Measurements from ENCODE around the gene DECR2. TPM values are rescaled to one million over a fixed set of nuclear protein-coding genes. Genes with fewer than 3 reads are reported as not detected.

Gene DECR2
- total RNA-seq, 2 donors from 2014 or later: 31.8 to 43.5 TPM

- Mint-ChIP-seq H3K27me3 (ENCODE audit: insufficient read depth) (peaks cover 37% of the 10 kb centered on the region), H3K27ac (no peak overlapping the region), H3K4me3 (peak overlapping the region; percentile 60), H3K36me3 (ENCODE audit: low read depth) (peaks cover 14% of the 10 kb centered on the region), H3K4me1 (peaks cover 16% of the 10 kb centered on the region), H3K9me3 (no peaks in the 10 kb centered on the region)
- Histone ChIP-seq H3K9me3 (ENCODE audit: control insufficient read depth, low read length) (no peaks in the 10 kb centered on the region), H3K4me3 (ENCODE audit: low read length) (peak overlapping the region; percentile 81), H3K9ac (ENCODE audit: extremely low read depth, low read length, poor library complexity, severe bottlenecking) (no peak overlapping the region), H3K27ac (ENCODE audit: low read depth, low read length) (no peak overlapping the region), H3K27me3 (ENCODE audit: control insufficient read depth, insufficient read depth, low read length, poor library complexity, severe bottlenecking) (peaks cover 26% of the 10 kb centered on the region), H3K36me3 (ENCODE audit: control insufficient read depth, insufficient read depth, low read length) (peaks cover 4% of the 10 kb centered on the region), H3K4me1 (ENCODE audit: control insufficient read depth, insufficient read depth, low read length) (peaks cover 4% of the 10 kb centered on the region)
- TF ChIP-seq, protein P1, sequence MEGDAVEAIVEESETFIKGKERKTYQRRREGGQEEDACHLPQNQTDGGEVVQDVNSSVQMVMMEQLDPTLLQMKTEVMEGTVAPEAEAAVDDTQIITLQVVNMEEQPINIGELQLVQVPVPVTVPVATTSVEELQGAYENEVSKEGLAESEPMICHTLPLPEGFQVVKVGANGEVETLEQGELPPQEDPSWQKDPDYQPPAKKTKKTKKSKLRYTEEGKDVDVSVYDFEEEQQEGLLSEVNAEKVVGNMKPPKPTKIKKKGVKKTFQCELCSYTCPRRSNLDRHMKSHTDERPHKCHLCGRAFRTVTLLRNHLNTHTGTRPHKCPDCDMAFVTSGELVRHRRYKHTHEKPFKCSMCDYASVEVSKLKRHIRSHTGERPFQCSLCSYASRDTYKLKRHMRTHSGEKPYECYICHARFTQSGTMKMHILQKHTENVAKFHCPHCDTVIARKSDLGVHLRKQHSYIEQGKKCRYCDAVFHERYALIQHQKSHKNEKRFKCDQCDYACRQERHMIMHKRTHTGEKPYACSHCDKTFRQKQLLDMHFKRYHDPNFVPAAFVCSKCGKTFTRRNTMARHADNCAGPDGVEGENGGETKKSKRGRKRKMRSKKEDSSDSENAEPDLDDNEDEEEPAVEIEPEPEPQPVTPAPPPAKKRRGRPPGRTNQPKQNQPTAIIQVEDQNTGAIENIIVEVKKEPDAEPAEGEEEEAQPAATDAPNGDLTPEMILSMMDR (conservative IDR thresholded peaks at IDR 0.05): no peak
- DNase-seq: no peak
- WGBS, 2 experiments (ENCODE audit: insufficient coverage in 1 of 2, insufficient read length in 1 of 2): 57 to 75% methylated on average over 15 to 20 of the region's 20 CpGs
Observed at GRCh38 chr16:424033-424622, 22.4 kb downstream of the DECR2 start.

GRCh38 chr16:424623-425081 lies 23.0 kb downstream of the DECR2 start:
- Histone ChIP-seq H3K27ac (ENCODE audit: low read depth, low read length) (no peak overlapping the region), H3K4me1 (ENCODE audit: control insufficient read depth, insufficient read depth, low read length) (peaks cover 4% of the 10 kb centered on the region), H3K9me3 (ENCODE audit: control insufficient read depth, low read length) (no peaks in the 10 kb centered on the region), H3K27me3 (ENCODE audit: control insufficient read depth, insufficient read depth, low read length, poor library complexity, severe bottlenecking) (peaks cover 26% of the 10 kb centered on the region), H3K36me3 (ENCODE audit: control insufficient read depth, insufficient read depth, low read length) (peaks cover 4% of the 10 kb centered on the region), H3K9ac (ENCODE audit: extremely low read depth, low read length, poor library complexity, severe bottlenecking) (no peak overlapping the region), H3K4me3 (ENCODE audit: low read length) (peak overlapping the region; percentile 81)
- peaks cover 16% of the 10 kb centered on the region for H3K4me1 Mint-ChIP-seq
- 9 to 23% methylated on average over 18 to 31 of the region's 31 CpGs for WGBS, 2 experiments (ENCODE audit: insufficient coverage in 1 of 2, insufficient read length in 1 of 2)
- H3K27me3 Mint-ChIP-seq (ENCODE audit: insufficient read depth): peaks cover 37% of the 10 kb centered on the region
- TF ChIP-seq, protein P1 (conservative IDR thresholded peaks at IDR 0.05): no peak
- peak; percentile 73 for DNase-seq
- no peaks in the 10 kb centered on the region for H3K9me3 Mint-ChIP-seq
- no peak overlapping the region for H3K27ac Mint-ChIP-seq
- peak overlapping the region; percentile 60 for H3K4me3 Mint-ChIP-seq
- H3K36me3 Mint-ChIP-seq (ENCODE audit: low read depth): peaks cover 14% of the 10 kb centered on the region

DNA sequence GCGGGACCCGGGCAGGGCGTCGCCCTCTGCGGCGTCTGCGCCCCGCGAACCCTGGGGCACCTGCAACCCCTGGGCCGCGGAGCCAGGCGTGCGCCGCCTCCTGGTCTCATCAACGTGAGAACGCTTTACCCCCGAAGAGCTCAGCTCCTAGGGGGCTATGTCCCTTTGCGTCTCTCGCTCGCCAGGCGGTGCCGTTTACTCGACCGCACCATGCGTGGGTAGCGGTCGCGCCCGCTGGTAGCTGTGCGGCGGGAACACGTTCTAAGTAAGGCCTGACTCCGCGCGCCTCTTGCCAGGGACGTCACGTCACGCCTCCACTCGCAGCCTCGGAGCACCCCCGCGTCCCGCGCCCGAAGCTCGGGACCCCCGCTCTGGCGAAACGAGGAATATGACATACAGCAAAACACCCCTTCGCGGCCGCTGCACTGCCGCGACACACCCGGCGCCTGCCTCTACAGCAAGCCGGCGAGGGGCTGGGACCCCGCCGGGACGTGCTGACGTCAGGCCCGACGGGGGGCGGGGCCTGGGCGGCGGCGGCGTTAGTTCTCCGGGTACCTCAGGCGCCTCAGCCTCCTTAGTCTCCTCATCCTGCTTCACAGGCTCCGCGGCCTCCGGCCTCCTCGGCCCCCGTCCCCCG lies 23.5 kb downstream of the DECR2 start, which contains the start of gene RAB11FIP3:
Gene RAB11FIP3 (plus strand): TSS at position 568 of the 637 bp plus-strand sequence. CDS start 358 bp downstream, outside the sequence.
- H3K27me3 Mint-ChIP-seq (ENCODE audit: insufficient read depth): peaks cover 37% of the 10 kb centered on the region

More for the DNA sequence above, 23.5 kb downstream of the DECR2 start, which contains the start of gene RAB11FIP3:
- H3K4me1 ChIP-seq (ENCODE audit: control insufficient read depth, insufficient read depth, low read length): peaks cover 4% of the 10 kb centered on the region
- H3K4me1 Mint-ChIP-seq: peaks cover 16% of the 10 kb centered on the region
- TF ChIP-seq, protein P1 (conservative IDR thresholded peaks at IDR 0.05): peak; percentile 63
- H3K36me3 Mint-ChIP-seq (ENCODE audit: low read depth): peaks cover 18% of the 10 kb centered on the region
- H3K4me3 ChIP-seq (ENCODE audit: low read length): peak within 1 kb of the TSS; percentile 89
- H3K27me3 ChIP-seq (ENCODE audit: control insufficient read depth, insufficient read depth, low read length, poor library complexity, severe bottlenecking): peaks cover 26% of the 10 kb centered on the region
- peak within 1 kb of the TSS; percentile 73 for H3K27ac ChIP-seq (ENCODE audit: low read depth, low read length)
- H3K9ac ChIP-seq (ENCODE audit: extremely low read depth, low read length, poor library complexity, severe bottlenecking): peak within 1 kb of the TSS; percentile 51
- no peaks in the 10 kb centered on the region for H3K9me3 ChIP-seq (ENCODE audit: control insufficient read depth, low read length)
- DNase-seq: peak; percentile 92
- no peak within 1 kb of the TSS for H3K27ac Mint-ChIP-seq
- H3K9me3 Mint-ChIP-seq: no peaks in the 10 kb centered on the region
- WGBS, 2 experiments (ENCODE audit: insufficient coverage in 1 of 2, insufficient read length in 1 of 2): 1% methylated on average over 51 to 76 of the region's 77 CpGs
- peaks cover 9% of the 10 kb centered on the region for H3K36me3 ChIP-seq (ENCODE audit: control insufficient read depth, insufficient read depth, low read length)
- peak within 1 kb of the TSS; percentile 63 for H3K4me3 Mint-ChIP-seq

All from endodermal cell (in vitro differentiated cells).